HG02973 (cell line): ENCODE data around the gene CELF5.
"Not testable (repeated sequence)": the region's sequence is repeated elsewhere in the genome, so short reads cannot be mapped to it uniquely, and the experiment has no call there.

ENCODE experiments used
- ATAC-seq: cut with Tn5 transposase; IDR thresholded peaks from one replicate; pipeline ENCODE4 v1.9.1; 2021; ENCODE audit warnings: moderate library complexity; ENCODE audit not compliant: unreplicated experiment

The CELF5 gene

DNA sequence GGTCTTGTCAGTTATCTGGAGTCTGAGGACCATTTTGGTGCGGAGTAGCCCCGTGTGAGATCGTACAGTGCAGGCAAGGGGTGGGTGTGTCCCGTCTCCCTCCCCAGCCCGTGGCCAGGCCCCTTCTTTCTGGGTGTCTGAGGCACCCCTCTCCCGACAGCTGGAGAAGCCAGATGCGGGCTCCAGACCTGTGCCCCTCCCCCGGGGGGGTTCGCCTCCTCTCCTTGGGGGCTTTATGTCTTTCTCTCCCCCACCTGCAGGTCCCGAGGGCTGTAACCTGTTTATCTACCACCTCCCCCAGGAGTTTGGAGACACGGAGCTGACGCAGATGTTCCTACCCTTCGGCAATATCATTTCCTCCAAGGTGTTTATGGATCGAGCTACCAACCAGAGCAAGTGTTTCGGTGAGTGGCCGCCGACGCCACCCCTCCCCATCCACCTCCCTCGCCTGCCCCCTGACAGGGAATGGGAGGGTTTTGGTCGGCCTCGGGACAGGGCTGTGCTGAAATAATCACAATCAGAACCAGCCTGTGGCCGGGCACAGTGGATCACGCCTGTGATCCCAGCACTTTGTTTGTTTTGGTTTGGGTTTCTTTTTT lies 65.6 kb downstream of the CELF5 start:
- ATAC-seq = no peak

DNA sequence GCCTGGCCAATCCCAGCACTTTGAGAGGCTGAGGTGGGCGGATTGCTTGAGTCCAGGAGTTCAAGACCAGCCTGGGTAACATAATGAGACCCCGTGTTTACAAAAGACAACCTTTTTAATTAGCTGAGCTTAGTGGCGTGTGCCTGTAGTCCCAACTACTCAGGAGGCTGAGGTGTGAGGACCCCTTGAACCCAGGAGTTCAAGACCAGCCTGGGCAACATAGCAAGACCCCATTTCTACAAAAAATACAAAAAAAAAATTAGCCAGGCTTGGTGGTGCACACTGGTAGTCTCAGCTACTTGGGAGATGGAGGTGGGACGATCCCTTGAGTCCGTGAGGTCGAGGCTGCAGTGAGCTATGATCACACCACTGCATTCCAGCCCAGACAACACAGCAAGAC lies 66.4 kb downstream of the CELF5 start:
- not testable (repeated sequence) for ATAC-seq

DNA sequence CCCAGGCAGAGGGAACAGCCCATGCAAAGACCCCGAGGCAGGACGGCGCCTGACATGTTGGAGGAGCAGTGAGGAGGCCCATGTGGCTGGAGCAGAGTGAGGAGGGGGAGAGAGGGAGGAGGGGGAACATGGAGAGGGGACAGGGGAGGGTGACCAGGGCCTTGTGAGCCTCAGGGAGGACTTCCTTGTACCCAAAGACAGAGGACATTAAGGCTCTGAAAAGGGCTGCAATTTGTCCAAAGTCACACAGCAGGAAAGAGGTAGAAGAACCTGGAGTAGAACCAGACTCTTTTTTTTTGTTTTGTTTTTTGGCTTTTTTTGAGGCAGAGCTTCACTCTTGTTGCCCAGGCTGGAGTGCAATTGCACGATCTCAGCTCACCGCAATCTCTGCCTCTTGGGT lies 67.2 kb downstream of the CELF5 start:
- ATAC-seq = no peak

DNA sequence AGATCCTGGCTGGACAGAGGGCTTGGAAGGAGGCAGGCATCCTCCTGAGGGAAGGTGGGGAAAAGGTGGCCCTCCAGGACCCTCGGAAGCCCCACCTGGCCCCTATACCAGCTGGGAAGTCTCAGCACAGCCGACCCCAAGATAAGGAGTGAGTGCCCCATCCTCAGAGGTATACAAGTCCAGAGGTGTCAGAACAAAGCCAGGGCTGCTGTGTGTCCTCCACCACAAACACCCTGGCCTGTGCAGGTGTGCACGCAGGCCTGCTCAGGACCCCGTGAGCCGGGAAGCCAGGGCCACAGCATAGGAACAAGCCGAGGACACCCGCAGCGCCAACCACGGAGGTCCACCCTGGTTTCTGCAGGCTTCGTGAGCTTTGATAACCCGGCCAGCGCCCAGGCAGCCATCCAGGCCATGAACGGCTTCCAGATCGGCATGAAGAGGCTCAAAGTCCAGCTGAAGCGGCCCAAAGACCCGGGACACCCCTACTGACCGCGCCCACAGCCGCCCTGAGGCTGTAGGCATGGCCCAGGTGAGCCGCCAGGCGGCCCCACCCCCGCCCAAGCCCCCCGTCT lies 68.6 kb downstream of the CELF5 start:
- ATAC-seq = no peak

DNA sequence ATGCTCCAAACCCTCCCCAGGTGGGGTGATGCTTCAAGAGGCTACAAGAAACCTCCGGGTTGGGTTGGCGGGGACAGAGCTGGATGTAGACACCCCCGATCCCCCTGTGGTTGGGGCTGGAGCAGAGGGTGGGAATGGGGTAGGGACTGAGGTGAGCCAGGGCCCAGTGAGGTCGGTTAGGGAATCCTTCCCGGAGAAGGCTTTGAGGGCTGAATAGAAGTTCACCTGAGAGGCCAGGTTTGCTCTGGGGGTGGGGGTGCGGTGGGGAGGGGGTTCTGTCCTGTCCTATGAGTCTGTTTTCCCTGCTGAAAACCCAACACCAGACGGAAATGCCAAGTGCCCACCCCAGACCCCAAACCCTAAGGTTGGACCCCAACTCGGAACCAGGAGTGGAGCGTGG lies 69.1 kb downstream of the CELF5 start:
- no peak for ATAC-seq

- no peak for ATAC-seq
These were observed 69.8 kb downstream of the CELF5 start for GRCh38 chr19:3294080-3294850.

DNA sequence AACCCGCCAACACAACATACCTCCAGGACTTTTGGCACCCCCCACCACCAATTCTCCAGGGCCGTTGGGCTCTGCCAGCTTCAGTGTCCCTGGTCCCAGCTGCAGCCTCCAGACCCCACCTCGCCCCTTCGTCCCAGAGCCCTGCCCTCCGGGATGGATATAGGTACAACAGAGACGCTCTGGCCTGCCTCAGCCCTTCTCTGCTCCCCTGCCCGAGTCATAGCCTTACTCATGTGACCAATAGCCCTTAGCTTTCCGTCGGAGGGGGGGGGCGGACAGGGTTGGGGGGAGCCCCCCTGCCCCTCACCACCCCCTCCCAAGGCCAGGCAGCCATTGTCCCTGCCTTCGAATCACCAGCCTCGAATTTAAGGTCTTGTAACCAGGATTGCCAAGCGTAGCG lies 71.1 kb downstream of the CELF5 start:
- ATAC-seq = no peak

- ATAC-seq = no peak
These were observed 71.6 kb downstream of the CELF5 start for GRCh38 chr19:3296034-3296433.

DNA sequence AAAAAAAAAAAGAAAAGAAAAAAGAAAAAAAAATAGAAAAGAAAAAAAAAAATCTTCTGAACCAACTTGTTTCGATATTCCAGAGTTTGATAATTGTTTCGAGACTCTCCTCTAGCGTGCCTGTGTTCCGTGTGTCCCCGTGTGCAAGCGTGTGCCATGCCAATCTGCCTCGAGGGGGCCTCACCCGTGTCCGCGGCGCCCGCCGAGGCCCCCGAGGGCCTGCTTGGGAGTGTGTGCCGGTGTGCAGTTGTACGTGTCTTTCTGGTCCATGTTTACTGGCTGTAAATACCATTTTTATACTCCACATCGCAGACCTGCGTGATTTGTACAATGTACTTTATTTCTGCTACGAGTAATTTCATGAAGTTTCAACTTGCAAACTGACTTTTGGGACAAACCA lies 72.0 kb downstream of the CELF5 start:
- no peak for ATAC-seq

- no peak for ATAC-seq
These were observed 74.5 kb downstream of the CELF5 start for GRCh38 chr19:3298853-3299449.

DNA sequence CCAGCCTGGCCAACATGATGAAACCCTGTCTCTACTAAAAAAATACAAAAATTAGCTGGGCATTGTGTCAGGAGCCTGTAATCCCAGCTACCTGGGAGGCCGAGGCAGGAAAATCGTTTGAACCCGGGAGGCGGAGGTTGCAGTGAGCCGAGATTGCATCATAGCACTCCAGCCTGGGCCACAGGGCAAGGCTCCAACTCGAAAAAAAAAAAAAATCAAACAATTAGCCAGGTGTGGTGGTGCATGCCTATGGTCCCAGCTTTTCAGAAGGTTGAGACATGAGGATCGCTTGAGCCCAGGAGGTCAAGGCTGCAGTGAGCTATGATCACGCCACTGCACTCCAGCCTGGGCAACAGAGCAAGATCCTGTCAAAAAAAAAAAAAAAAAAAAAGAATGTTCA lies 76.1 kb downstream of the CELF5 start:
- ATAC-seq = not testable (repeated sequence)

- ATAC-seq = no peak
These were observed 78.3 kb downstream of the CELF5 start for GRCh38 chr19:3302755-3303154.

DNA sequence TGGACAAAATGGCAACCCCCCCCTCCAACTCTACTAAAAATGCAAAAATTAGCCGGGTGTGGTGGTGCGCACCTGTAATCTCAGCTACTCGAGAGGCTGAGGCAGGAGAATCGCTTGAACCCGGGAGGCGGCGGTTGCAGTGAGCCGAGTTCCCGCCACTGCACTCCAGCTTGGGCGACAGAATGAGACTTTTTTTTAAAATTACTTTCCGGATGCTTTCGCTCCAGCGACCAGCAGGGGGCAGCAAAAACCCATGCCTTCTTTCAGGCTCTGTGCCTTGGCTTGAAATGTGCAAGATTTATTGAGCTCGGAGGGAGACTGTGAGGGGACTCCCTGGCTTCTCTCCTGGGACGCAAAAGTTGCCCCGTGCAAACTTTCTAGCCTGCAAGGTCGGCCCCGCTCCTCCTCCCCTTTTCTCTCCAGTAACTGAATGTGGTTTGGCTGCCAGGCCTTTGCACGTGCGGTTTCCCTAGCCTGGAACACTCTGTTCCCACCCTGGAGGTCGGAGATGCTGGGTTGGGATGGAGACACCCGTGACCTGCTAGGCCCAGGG lies 80.5 kb downstream of the CELF5 start:
- ATAC-seq = no peak

DNA sequence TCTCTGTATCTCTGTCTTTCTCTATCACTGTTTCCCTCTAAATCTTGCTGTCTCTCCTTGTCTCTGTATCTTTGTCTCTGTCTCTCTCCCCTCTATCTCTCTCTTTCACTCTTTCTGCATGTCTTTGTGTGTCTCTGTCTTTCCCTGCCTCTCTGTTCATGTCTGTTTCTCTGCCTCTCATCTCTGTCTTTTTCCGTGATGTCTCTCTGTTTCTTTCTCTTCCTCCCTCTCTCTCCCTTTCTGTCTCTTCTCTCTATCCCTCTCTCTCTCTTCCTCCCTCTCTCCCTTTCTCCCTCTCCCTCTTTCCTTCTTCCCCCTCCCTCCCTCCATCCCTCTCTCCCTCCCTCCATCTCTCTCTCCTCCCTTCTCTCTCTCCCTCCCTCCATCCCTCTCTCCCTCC lies 85.3 kb downstream of the CELF5 start:
- ATAC-seq = no peak

- no peak for ATAC-seq
These were observed 85.8 kb downstream of the CELF5 start for GRCh38 chr19:3310280-3310679.

DNA sequence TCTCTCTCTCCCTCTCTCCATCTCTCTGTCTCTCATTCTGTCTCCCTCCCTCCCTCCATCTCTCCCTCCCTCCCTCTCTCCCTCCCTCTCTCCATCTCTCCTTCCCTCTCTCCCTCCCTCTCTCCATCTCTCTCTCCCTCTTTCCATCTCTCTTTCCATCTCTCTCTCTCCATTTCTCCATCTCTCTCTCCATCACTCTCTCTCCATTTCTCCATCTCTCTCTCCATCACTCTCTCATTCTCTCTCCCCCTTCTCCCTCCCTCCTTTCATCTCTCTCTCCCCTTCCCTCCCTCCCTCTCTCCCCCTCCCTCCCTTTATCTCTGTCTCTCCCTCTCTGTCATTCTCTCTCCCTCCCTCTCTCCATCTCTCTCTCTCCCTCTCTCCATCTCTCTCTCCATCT lies 86.2 kb downstream of the CELF5 start:
- no peak for ATAC-seq

DNA sequence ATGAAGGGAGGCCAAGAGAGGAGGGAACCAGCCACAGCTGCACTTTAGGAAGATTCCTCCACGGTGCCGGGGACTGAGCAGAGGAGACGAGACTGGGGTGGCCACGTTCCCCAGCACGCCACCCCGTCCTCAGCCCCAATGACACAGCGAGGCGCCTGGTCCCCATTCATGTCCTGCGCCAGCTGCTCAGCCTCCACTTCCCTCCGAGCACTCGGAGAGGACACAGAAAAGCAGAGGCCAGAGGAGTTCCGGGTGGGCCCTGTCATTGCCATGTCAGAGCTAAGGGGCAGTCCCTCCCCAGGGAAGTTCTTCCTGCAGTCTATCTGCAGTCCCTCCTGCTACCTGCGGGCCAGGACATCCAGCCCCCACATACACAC lies 88.7 kb downstream of the CELF5 start:
- no peak for ATAC-seq

- no peak for ATAC-seq
These were observed 90.7 kb downstream of the CELF5 start for GRCh38 chr19:3314962-3315675.

DNA sequence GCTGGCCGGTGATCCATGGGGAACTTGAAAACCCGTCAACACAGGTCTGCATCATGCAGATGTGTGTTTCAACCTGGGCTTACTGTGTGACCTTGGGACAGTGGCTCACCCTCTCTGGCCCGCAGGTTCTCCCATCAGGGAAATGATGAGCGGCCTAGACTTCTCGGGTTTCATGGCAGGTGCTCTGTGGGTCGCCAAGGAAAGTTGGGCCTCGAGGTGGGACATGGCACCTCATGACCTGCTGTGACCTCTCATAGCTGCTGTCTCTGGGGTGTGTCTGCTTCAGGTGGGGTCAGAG lies 91.2 kb downstream of the CELF5 start:
- ATAC-seq = no peak

DNA sequence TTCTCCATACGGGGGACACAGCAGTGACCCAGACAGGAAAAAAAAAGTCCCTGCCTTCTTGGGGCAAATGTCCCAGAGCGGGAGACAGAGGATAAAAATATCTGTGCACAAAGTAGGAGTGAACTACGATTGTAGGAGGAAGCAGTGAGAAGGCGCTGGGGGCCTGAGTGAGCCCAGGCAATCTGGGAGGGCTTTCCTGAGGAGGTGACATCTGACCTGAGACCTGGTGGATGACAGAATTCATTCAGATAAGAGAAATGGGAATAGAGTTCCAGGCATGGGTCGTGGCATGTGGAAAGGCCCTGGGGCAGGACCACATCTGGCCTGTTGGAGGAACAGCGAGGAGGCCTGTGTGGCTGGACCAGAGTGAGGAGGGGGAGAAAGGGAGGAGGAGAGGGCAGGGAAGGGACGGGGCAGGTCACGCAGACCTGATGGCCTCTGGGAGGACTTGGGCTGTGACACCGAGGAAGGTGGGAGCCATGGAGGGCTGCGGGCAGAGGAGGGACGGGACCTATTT lies 91.7 kb downstream of the CELF5 start:
- no peak for ATAC-seq

DNA sequence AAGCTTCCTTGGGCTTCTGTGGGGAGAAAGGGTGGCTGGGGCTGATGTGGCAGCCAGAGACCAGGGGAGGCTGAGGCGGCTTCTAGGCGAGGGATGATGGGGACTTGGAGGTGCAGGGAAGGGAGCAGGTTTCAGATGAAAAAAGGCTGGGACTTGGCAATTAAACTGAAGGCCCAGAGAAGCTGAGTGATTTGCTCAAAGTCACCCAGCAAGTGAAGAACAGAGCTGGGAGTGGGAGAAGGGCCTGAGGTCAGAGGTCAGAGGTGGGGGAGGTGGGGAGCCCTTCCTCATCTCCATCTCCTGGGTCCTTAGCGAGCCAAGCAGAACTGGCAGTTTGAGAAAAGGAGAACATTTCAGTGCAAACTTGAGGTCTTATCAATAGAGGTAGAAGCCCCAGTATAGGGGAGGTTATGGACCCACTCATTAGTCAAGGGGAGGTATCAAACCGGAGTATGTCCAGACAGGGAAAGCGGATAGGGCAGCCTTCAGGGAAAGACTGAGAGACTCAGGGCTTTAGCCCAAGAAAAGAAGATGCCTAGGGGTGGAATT lies 92.3 kb downstream of the CELF5 start:
- no peak for ATAC-seq
